HG03575 (cell line): ENCODE measurements around the gene DNMT1.

Experiments used
- ATAC-seq: cut with Tn5 transposase; IDR thresholded peaks from one replicate; pipeline ENCODE4 v1.9.1; 2021; ENCODE audit not compliant: unreplicated experiment, insufficient number of reproducible peaks, low FRiP score; ENCODE audit errors: extremely low read depth

Gene DNMT1

DNA sequence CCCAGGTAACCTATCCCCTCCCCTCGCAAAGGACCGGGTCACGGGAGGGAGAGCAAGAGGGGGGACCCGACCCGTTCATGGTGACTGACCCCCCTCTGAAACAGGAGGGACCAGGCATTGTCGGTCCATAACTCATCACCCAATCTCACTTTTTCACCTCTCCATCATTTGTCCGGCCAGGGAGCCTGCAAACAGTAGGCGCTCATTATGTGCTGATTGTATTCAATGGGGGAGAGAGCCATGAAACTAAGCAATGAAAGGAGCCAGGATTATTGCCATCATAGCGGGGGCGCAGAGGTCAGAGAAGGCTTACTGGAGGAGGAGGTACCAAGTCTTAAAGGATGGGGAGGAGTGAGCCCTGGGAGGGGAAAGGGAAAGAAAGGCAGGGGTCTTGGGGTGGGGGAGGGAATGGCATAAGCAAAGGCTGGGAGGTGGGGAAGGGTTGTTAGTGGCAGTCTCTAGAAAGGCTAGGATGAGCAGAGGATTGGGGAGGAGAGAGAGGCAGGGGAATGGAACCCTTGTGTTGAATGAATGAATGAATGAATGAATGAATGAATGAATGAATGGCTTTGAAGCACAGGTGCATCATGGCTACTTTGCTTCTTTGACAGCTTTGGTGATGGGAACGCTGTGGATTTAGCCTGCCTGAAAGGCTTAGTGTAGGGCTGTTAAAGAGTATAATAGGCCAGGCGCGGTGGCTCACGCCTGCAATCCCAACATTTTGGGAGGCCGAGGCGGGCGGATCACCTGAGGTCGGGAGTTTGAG, 107.3 kb downstream of the DNMT1 start:
- ATAC-seq, result no peak

DNA sequence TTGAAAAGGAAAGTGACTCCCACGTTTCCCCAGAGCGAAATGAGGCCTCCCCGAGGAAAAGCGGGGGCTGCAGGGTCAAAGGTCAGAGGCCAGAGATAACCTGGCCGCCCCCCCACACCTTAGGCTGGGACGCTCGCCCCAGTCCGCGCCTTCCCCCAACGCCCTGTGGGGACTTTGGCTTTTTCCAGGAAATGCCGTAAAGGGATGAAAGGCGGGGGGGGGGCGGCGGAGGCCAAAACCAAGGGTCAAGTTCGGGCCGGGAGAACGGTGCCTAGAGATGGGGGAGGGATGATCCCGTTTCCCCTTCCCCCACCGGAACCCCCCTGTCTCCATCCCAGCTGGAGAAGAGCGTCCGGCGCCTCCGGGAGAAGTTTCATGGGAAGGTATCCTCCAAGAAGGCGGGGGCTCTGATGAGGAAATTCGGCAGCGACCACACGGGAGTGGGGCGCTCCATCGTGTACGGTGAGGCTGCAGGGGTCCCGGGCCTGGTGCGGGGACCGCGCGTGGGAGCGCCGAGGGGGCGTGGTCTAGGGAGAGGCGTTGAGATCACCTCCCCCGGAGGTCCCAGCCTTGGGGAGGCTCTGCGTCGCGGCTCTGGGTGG, 108.1 kb downstream of the DNMT1 start:
- ATAC-seq, result no peak

DNA sequence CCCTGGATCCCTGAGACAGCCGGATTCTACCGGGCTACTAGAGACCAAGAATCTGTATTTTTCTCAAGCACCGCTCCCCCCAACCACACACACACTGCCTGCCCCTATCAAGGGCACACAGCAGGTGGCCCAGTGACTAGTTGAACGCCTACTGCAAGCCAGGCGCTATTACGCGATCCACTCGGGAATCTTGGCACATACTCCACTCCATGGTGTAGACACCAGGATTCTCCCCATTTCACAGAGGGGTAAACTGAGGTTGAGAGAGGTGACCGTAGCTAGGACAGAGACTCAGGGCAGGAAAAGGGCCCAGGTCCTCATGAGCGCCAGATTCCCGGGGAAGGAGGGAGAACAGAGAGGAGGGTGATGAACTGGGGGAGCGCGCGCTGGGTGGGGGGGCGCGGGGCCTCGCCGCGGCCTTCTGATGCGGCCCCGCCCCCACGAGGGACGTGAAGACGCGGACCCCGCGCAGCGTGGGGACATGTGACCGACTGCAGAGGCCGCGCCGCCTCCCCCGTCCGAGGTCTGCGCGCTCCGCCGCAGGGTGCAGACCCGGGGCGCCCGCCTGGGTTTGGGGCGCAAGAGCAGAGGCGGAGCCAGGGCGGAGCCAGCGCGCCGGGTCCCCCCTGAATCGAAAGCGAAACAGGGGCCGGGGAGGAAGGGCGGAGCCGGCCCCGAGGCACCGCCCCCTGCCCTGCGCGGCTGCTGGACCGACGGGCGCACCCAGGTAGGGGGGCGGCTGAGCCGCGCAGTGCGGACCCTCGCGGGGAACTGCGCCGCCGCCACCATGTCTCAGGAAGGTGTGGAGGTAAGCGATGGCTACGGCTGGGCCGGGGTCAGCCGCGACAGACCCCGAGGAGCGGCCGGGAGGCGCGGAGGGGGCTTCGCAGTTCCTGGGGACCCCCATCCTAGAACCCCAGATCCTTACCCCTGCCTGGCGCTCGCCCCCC, 108.8 kb downstream of the DNMT1 start, which contains the start of gene SHFL:
SHFL (plus strand) TSS at position 677 of the 950 bp plus-strand sequence; CDS start at position 788, 111 bp downstream.
- ATAC-seq, result no peak

DNA sequence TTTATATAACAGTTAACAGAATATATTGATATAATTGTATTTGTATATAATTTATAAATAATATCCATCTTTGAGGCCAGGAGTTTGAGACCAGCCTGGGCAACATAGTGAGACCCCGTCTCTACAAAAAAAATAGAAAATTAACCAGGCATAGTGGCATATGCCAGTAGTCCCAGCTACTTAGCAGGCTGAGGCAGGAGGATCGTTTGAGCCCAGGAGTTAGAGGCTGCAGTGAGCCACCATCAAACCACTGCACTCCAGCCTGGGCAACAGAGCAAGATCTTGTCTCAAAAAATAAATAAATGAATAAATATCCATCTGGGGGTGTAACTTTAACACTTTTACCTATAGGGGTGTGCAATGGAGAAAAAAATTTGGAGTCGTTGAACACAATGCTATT, 110.0 kb downstream of the DNMT1 start:
- no peak for ATAC-seq

DNA sequence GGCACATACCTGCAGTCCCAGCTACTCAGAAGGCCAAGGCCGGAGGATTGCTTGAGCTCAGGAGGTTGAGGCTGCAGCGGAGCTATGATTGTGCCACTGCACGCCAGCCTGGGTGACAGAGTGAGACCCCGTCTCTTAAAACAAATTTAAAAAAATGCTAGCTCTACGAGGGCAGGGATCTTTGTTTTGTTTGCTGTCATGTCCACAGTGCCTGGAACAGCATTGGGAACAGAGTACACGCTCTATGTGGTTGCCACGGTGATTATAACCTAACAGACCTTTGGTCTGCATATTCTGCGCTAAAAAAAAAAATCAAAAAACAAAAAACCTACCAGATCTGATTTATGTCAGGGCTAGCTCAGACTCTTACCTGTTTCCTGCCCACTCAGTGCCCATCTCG, 110.8 kb downstream of the DNMT1 start:
- ATAC-seq, result no peak
